Nephron progenitor cell (in vitro differentiated cells): Measurements from ENCODE around the gene PUM2.
"Not testable (repeated sequence)": the region's sequence is repeated elsewhere in the genome, so short reads cannot be mapped to it uniquely, and the experiment has no call there.

Experiments used
- DNase-seq: peaks from one replicate; pipeline ENCODE4 v3.0.0; 2021
- H3K27ac Mint-ChIP-seq: 2 replicates; pipeline ENCODE4 v1.8.0; 2021; ENCODE audit warnings: mild to moderate bottlenecking, moderate library complexity, mixed read lengths
- H3K27me3 Mint-ChIP-seq: 2 replicates; pipeline ENCODE4 v1.8.0; 2021; ENCODE audit warnings: mild to moderate bottlenecking, low read depth, mixed read lengths; ENCODE audit not compliant: poor library complexity
- H3K36me3 Mint-ChIP-seq: 2 replicates; pipeline ENCODE4 v1.8.0; 2021; ENCODE audit warnings: low read depth, mixed read lengths
- H3K4me1 Mint-ChIP-seq: 2 replicates; pipeline ENCODE4 v1.8.0; 2021; ENCODE audit warnings: mixed read lengths
- H3K4me3 Mint-ChIP-seq: 2 replicates; pipeline ENCODE4 v1.8.0; 2021; ENCODE audit warnings: mild to moderate bottlenecking, moderate library complexity, mixed read lengths
- H3K9me3 Mint-ChIP-seq: 2 replicates; pipeline ENCODE4 v1.8.0; 2021; ENCODE audit warnings: mild to moderate bottlenecking, moderate library complexity, mixed read lengths
- CTCF ChIP-seq: fragments of 200-600 bp; sonication (generic); IDR thresholded peaks from 2 replicates; pipeline ENCODE4 v1.5.0; 2021; ENCODE audit warnings: antibody characterized with exemption

The PUM2 gene

GRCh38 chr2:20247084-20247483, 103.6 kb downstream of the PUM2 start:
- Mint-ChIP-seq H3K4me1 (peaks cover 7% of the 10 kb centered on the region), H3K4me3 (no peak overlapping the region), H3K27ac (peak overlapping the region; percentile 90), H3K27me3 (peaks cover 6% of the 10 kb centered on the region), H3K36me3 (peaks cover 51% of the 10 kb centered on the region), H3K9me3 (no peaks in the 10 kb centered on the region)
- no peak for DNase-seq
- TF ChIP-seq CTCF: no peak

GRCh38 chr2:20243637-20244036, 107.0 kb downstream of the PUM2 start:
- H3K4me1 Mint-ChIP-seq, H3K9me3 Mint-ChIP-seq, H3K27ac Mint-ChIP-seq, DNase-seq, H3K27me3 Mint-ChIP-seq, H3K4me3 Mint-ChIP-seq: not testable (repeated sequence)
- peaks cover 20% of the 10 kb centered on the region for H3K36me3 Mint-ChIP-seq

GRCh38 chr2:20242727-20243377, 107.8 kb downstream of the PUM2 start:
- peaks cover 7% of the 10 kb centered on the region for H3K4me1 Mint-ChIP-seq
- DNase-seq: no peak
- TF ChIP-seq CTCF: no peak
- no peak overlapping the region for H3K4me3 Mint-ChIP-seq
- peaks cover 6% of the 10 kb centered on the region for H3K27me3 Mint-ChIP-seq
- H3K36me3 Mint-ChIP-seq: peaks cover 15% of the 10 kb centered on the region
- H3K27ac Mint-ChIP-seq: no peak overlapping the region
- peaks cover 9% of the 10 kb centered on the region for H3K9me3 Mint-ChIP-seq

- Mint-ChIP-seq H3K36me3 (peaks cover 10% of the 10 kb centered on the region), H3K4me3 (no peak overlapping the region), H3K9me3 (peaks cover 15% of the 10 kb centered on the region), H3K4me1 (peaks cover 7% of the 10 kb centered on the region), H3K27me3 (peaks cover 6% of the 10 kb centered on the region), H3K27ac (no peak overlapping the region)
- peak; percentile 40 for TF ChIP-seq CTCF
- peak; percentile 28 for DNase-seq
Observed at GRCh38 chr2:20241973-20242726, 108.5 kb downstream of the PUM2 start.

- not testable (repeated sequence) for H3K4me3 Mint-ChIP-seq, DNase-seq, H3K36me3 Mint-ChIP-seq, H3K27ac Mint-ChIP-seq, H3K27me3 Mint-ChIP-seq
- H3K9me3 Mint-ChIP-seq: peaks cover 15% of the 10 kb centered on the region
- peaks cover 14% of the 10 kb centered on the region for H3K4me1 Mint-ChIP-seq
Observed at GRCh38 chr2:20240291-20240690, 110.4 kb downstream of the PUM2 start.

GRCh38 chr2:20236496-20236895, 114.1 kb downstream of the PUM2 start:
- H3K27ac Mint-ChIP-seq: no peak overlapping the region

More at GRCh38 chr2:20236496-20236895, 114.1 kb downstream of the PUM2 start:
- Mint-ChIP-seq H3K9me3 (peaks cover 15% of the 10 kb centered on the region), H3K4me3 (no peak overlapping the region), H3K4me1 (peaks cover 7% of the 10 kb centered on the region), H3K36me3 (peaks cover 5% of the 10 kb centered on the region), H3K27me3 (no peaks in the 10 kb centered on the region)
- no peak for DNase-seq
- TF ChIP-seq CTCF: no peak
